A673 (cell line): ENCODE measurements around the gene NPAS2. TPM values are rescaled to one million over a fixed set of nuclear protein-coding genes. Genes with fewer than 3 reads are reported as not detected.

ENCODE experiments used
- BruUV-seq: library from RNA; stranded (reverse); fragments of 400-500 nt; replicated peaks from 2 replicates; lab custom pipeline; 2021; lab: Mats Ljungman, UMichigan
- CTCF ChIA-PET: fragments of 300-600 bp; sonication (Branson Sonifier 250); formaldehyde crosslinking; loops from one replicate; lab custom pipeline; 2022; ENCODE audit warnings: antibody characterized with exemption; lab: Charles Lee
- POLR2A ChIA-PET: fragments of 300-600 bp; sonication (Branson Sonifier 250); formaldehyde crosslinking; loops from one replicate; lab custom pipeline; 2022; ENCODE audit warnings: antibody characterized with exemption; ENCODE audit not compliant: low non-redundant PET; lab: Charles Lee
- DNase-seq: peaks from one replicate; pipeline ENCODE4 v3.0.0-alpha.2; 2015; ENCODE audit warnings: low spot score
- H3K27ac ChIP-seq: fragments of 200-600 bp; sonication (generic); 2 replicates; pipeline ENCODE4 v1.5.1; 2016; ENCODE audit warnings: mixed run types, low read depth, mild to moderate bottlenecking, mixed read lengths, antibody characterized with exemption, low read length; ENCODE audit not compliant: poor library complexity, severe bottlenecking
- H3K27me3 ChIP-seq: fragments of 200-600 bp; sonication (generic); replicated peaks from 2 replicates; pipeline ENCODE4 v1.6.1; 2017; ENCODE audit warnings: mixed run types, low read depth, mild to moderate bottlenecking, mixed read lengths, antibody characterized with exemption, low read length; ENCODE audit not compliant: insufficient read depth, poor library complexity
- H3K36me3 ChIP-seq: fragments of 200-600 bp; sonication (generic); 2 replicates; pipeline ENCODE4 v1.6.1; 2016; ENCODE audit warnings: mixed run types, mild to moderate bottlenecking, mixed read lengths, antibody characterized with exemption, low read length; ENCODE audit not compliant: insufficient read depth, poor library complexity, severe bottlenecking
- H3K4me1 ChIP-seq: fragments of 200-600 bp; sonication (generic); 2 replicates; pipeline ENCODE4 v1.6.1; 2017; ENCODE audit warnings: mixed run types, mild to moderate bottlenecking, mixed read lengths, antibody characterized with exemption, low read length; ENCODE audit not compliant: insufficient read depth, poor library complexity, severe bottlenecking
- H3K4me3 ChIP-seq: fragments of 200-600 bp; sonication (generic); 2 replicates; pipeline ENCODE4 v1.5.1; 2016; ENCODE audit warnings: low read depth, mixed run types, mild to moderate bottlenecking, mixed read lengths, low read length; ENCODE audit not compliant: poor library complexity, severe bottlenecking
- H3K9me3 ChIP-seq: fragments of 200-600 bp; sonication (generic); 2 replicates; pipeline ENCODE4 v1.6.1; 2016; ENCODE audit warnings: mixed run types, low read depth, mild to moderate bottlenecking, mixed read lengths, antibody characterized with exemption, low read length; ENCODE audit not compliant: poor library complexity, severe bottlenecking
- CTCF ChIP-seq: fragments of 300-800, 200-600 bp; sonication (generic); conservative IDR thresholded peaks from 2 replicates; pipeline ENCODE4 v1.5.1; 2017; ENCODE audit warnings: low read depth, mild to moderate bottlenecking, antibody characterized with exemption, low read length, moderate library complexity, mixed read lengths
- EZH2 ChIP-seq: fragments of 200-600 bp; sonication (generic); IDR thresholded peaks from 2 replicates; pipeline ENCODE4 v1.6.1; 2017; ENCODE audit warnings: borderline replicate concordance, low read depth, mild to moderate bottlenecking, mixed read lengths, antibody characterized with exemption, low read length; ENCODE audit not compliant: poor library complexity, severe bottlenecking
- intact Hi-C: fragments of 100-400 bp; cut with micrococcal nuclease; formaldehyde crosslinking; loops from one replicate; pipeline ENCODE4 v1.10.0; 2022; ENCODE audit not compliant: unreplicated experiment
- total RNA-seq: library from RNA; stranded (reverse); gene quantifications from 2 replicates; pipeline ENCODE4 v1.2.3, GENCODE V29; 2021

Gene NPAS2
- total RNA-seq, 1 experiment from 2014 or later, result 9.4 TPM

GRCh38 chr2:100878000-100878791 lies 58.3 kb downstream of the NPAS2 start:
- ChIA-PET POLR2A (no interaction called here), CTCF (no interaction called here)
- no TSS peak for BruUV-seq
- Histone ChIP-seq H3K4me1 (peaks cover 13% of the 10 kb centered on the region), H3K27ac (no peak overlapping the region), H3K4me3 (no peak overlapping the region), H3K9me3 (no peaks in the 10 kb centered on the region), H3K27me3 (no peaks in the 10 kb centered on the region), H3K36me3 (no peaks in the 10 kb centered on the region)
- no peak for DNase-seq
- TF ChIP-seq EZH2, result no peak
- TF ChIP-seq CTCF, result no peak
- intact Hi-C loops, result no loop called here

DNA sequence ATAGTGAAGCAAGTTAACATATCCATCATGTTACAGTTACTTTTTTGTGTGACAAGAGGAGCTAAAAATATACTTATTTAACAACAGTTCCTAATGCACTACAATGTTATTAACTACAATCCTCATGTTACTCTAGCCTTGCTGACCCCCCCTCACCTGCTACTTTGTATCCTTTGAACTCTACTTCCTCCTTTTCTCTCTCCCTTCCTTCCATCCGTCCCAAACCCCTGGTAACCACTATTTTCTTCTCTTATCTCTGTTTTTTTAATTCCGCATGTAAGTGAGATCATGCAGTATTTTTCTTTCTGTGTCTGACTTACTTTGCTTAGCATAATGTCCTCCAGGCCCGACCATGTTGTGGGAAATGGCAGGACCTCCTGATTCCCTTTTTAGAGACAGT lies 59.4 kb downstream of the NPAS2 start:
- Histone ChIP-seq H3K27me3 (no peaks in the 10 kb centered on the region), H3K36me3 (no peaks in the 10 kb centered on the region), H3K4me3 (no peak overlapping the region), H3K4me1 (peaks cover 13% of the 10 kb centered on the region), H3K9me3 (no peaks in the 10 kb centered on the region), H3K27ac (no peak overlapping the region)
- no peak for DNase-seq
- no peak for TF ChIP-seq CTCF
- no peak for TF ChIP-seq EZH2
- ChIA-PET CTCF (no interaction called here), POLR2A (no interaction called here)
- BruUV-seq, result no TSS peak
- intact Hi-C loops, result no loop called here

DNA sequence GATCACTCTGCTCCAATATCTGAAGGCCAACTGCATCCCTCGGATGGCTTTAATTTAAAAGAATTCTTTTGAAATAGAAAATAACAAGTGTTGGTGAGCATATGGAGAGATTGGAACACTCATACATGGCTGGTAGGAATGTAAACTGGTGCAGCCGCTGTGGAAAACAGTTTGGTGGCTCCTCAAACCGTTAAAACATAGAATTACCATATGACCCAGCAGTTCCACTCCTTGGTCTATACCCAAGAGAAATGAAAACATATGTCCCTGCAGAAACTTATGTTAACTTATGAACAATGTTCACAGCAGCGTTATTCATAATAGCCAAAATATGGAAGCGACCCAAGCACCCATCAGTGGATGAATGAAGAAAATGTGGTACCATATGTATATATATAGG lies 60.1 kb downstream of the NPAS2 start:
- no peak for DNase-seq
- intact Hi-C loops, result no loop called here
- Histone ChIP-seq H3K27me3 (no peaks in the 10 kb centered on the region), H3K4me3 (no peak overlapping the region), H3K4me1 (peaks cover 13% of the 10 kb centered on the region), H3K36me3 (no peaks in the 10 kb centered on the region), H3K27ac (no peak overlapping the region), H3K9me3 (no peaks in the 10 kb centered on the region)
- ChIA-PET POLR2A (no interaction called here), CTCF (no interaction called here)
- no peak for TF ChIP-seq CTCF
- TF ChIP-seq EZH2, result no peak
- BruUV-seq, result no TSS peak
